HepG2 (cell line): Measurements from ENCODE around the gene ENG. TPM values are rescaled to one million over a fixed set of nuclear protein-coding genes. Genes with fewer than 3 reads are reported as not detected.

Experiments
- ADNP ChIP-seq: sonication (generic); formaldehyde crosslinking; IDR thresholded peaks from 2 replicates; pipeline ENCODE4 v1.4.0; 2020; ENCODE audit warnings: missing genetic modification reagents
- ATF7 ChIP-seq, 2 experiments: fragments of 450-650 bp in 1 of 2; sonication (generic) in 1 of 2; formaldehyde crosslinking in 1 of 2; IDR thresholded peaks; 2 replicates each; pipeline versions ENCODE4 v1.4.0 to v1.6.1; 2016 to 2020; ENCODE audit warnings: antibody characterized with exemption in 1 of 2, mild to moderate bottlenecking in 1 of 2, missing genetic modification reagents in 1 of 2
- CEBPB ChIP-seq: IDR thresholded peaks from 2 replicates; pipeline ENCODE4 v1.6.1; 2011; ENCODE audit warnings: low read depth, low read length, improper control_type of control experiment, borderline replicate concordance
- EED ChIP-seq: sonication (generic); formaldehyde crosslinking; IDR thresholded peaks from 2 replicates; pipeline ENCODE4 v1.5.0; 2020; ENCODE audit warnings: mild to moderate bottlenecking, missing genetic modification reagents
- FOXC1 ChIP-seq: sonication (generic); formaldehyde crosslinking; IDR thresholded peaks from 2 replicates; pipeline ENCODE4 v1.8.0; 2022; ENCODE audit warnings: mild to moderate bottlenecking, missing genetic modification reagents, borderline replicate concordance
- HNRNPH1 ChIP-seq: fragments of 200-400 bp; formaldehyde crosslinking; optimal IDR thresholded peaks from 2 replicates; pipeline ENCODE3; 2017; ENCODE audit warnings: mild to moderate bottlenecking, low read depth, low read length
- MEIS1 ChIP-seq: sonication (generic); formaldehyde crosslinking; IDR thresholded peaks from 2 replicates; pipeline ENCODE4 v1.9.0; 2021; ENCODE audit warnings: mild to moderate bottlenecking, missing genetic modification reagents, moderate library complexity, borderline replicate concordance
- NCOA5 ChIP-seq: sonication (generic); formaldehyde crosslinking; IDR thresholded peaks from 2 replicates; pipeline ENCODE4 v1.4.0; 2020; ENCODE audit warnings: missing genetic modification reagents
- NCOR1 ChIP-seq: fragments of 200-600 bp; sonication (generic); IDR thresholded peaks from 2 replicates; pipeline ENCODE4 v1.7.0; 2017; ENCODE audit warnings: antibody characterized with exemption, low read length, borderline replicate concordance
- SRSF1 ChIP-seq: fragments of 200-400 bp; formaldehyde crosslinking; optimal IDR thresholded peaks from 2 replicates; pipeline ENCODE3; 2017; ENCODE audit warnings: mild to moderate bottlenecking, low read depth, low read length, moderate library complexity
- ZNF138 ChIP-seq: sonication (generic); formaldehyde crosslinking; IDR thresholded peaks from 2 replicates; pipeline ENCODE4 v1.5.0; 2020; ENCODE audit warnings: mild to moderate bottlenecking, low read depth, missing genetic modification reagents
- ZNF205 ChIP-seq: IDR thresholded peaks from 2 replicates; pipeline ENCODE4 v1.6.1; 2018; ENCODE audit warnings: missing biosample characterization, missing genetic modification reagents
- ZNF207 ChIP-seq: fragments of 450-650 bp; IDR thresholded peaks from 2 replicates; pipeline ENCODE4 v1.6.1; 2016; ENCODE audit warnings: antibody characterized with exemption, borderline replicate concordance
- ZNF24 ChIP-seq: fragments of 450-650 bp; IDR thresholded peaks from 2 replicates; pipeline ENCODE4 v1.6.1; 2017; ENCODE audit warnings: antibody characterized with exemption, mild to moderate bottlenecking
- ZNF441 ChIP-seq: sonication (generic); formaldehyde crosslinking; IDR thresholded peaks from 2 replicates; pipeline ENCODE4 v1.7.0; 2021; ENCODE audit warnings: missing genetic modification reagents, borderline replicate concordance
- ZNF605 ChIP-seq: sonication (generic); formaldehyde crosslinking; IDR thresholded peaks from 2 replicates; pipeline ENCODE4 v1.8.0; 2022; ENCODE audit warnings: mild to moderate bottlenecking, missing genetic modification reagents
- ZNF607 ChIP-seq: sonication (generic); formaldehyde crosslinking; IDR thresholded peaks from 2 replicates; pipeline ENCODE4 v1.5.1; 2020; ENCODE audit warnings: missing genetic modification reagents, mild to moderate bottlenecking, borderline replicate concordance
- ZNF724P ChIP-seq: sonication (generic); formaldehyde crosslinking; IDR thresholded peaks from 2 replicates; pipeline ENCODE4 v1.8.0; 2022; ENCODE audit warnings: missing genetic modification reagents, borderline replicate concordance
- ZNF772 ChIP-seq: sonication (generic); formaldehyde crosslinking; IDR thresholded peaks from 2 replicates; pipeline ENCODE4 v1.5.0; 2020; ENCODE audit warnings: mild to moderate bottlenecking, missing genetic modification reagents
- ZNF891 ChIP-seq: sonication (generic); formaldehyde crosslinking; IDR thresholded peaks from 2 replicates; pipeline ENCODE4 v1.5.0; 2020; ENCODE audit warnings: mild to moderate bottlenecking, missing genetic modification reagents
- polyA plus RNA-seq, 8 experiments: library from polyadenylated mRNA; depleted of rRNA in 3 of 8; stranded (reverse) in 7 of 8; unstranded in 1 of 8; fragments of >200 nt; fragmentation: Illumina TruSeq in 4 of 8; extraction: Trizol in 4 of 8; gene quantifications; 2 replicates each; pipeline versions ENCODE4 v1.2.1 to v1.2.3, GENCODE V29; 2011 to 2016; ENCODE audit warnings: low read depth in 4 of 8, missing spikeins in 1 of 8, mixed read lengths in 1 of 8; ENCODE audit not compliant: insufficient read depth in 1 of 8
- total RNA-seq, 5 experiments: library from RNA; depleted of rRNA; stranded (reverse); fragments of >200 nt; fragmentation: Illumina TruSeq; extraction: Trizol; gene quantifications; 2 replicates each; pipeline ENCODE4 v1.2.3, GENCODE V29; 2016; ENCODE audit warnings: low read depth in 1 of 5
- TF ChIP-seq, protein P1 (sequence below): sonication (generic); formaldehyde crosslinking; conservative IDR thresholded peaks from 2 replicates; pipeline ENCODE4 v1.8.0; 2022; ENCODE audit warnings: missing genetic modification reagents
- TF ChIP-seq, protein P2 (sequence below): sonication (generic); formaldehyde crosslinking; IDR thresholded peaks from 2 replicates; pipeline ENCODE4 v1.4.0; 2020; ENCODE audit warnings: missing genetic modification reagents, borderline replicate concordance
- TF ChIP-seq, protein P3 (sequence below): sonication (generic); formaldehyde crosslinking; IDR thresholded peaks from 2 replicates; pipeline ENCODE4 v1.4.0; 2020; ENCODE audit warnings: mild to moderate bottlenecking, missing genetic modification reagents
- TF ChIP-seq, protein P4 (sequence below): sonication (generic); formaldehyde crosslinking; IDR thresholded peaks from 2 replicates; pipeline ENCODE4 v1.5.0; 2020; ENCODE audit warnings: missing genetic modification reagents, mild to moderate bottlenecking, borderline replicate concordance

The ENG gene
- total and polyA plus RNA-seq, 2 of the 13 experiments (the other 11 are each of a cell fraction or from before 2014, with no cell fraction given) = 0.02 to 1.1 TPM

DNA sequence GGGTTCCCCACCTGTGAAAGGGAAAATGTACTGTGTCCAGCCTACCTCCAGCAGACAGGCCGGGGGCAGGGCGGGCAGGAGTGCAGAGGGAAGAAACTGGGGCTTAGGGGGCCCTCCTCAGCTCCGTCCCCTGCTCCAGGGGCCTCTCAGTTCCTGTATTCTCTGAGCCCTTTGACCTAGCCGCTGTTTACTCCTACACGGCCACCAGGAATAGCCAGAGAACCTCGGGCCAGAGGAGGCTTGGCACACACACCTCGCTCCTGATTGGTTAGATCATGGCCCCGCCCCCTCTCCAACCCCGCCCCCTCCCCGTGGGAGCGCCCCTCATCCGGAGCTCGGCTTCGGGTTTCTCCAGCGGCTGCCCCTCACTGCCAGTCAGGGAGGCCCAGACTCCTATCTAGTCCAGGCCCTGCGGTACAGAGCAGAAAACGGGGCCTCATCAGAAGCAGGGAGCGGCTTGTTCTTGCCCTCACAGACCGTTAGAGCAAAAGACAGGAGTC, 42.8 kb upstream of the ENG start (continued):
- 0 out of 2 replicates have a peak, but pooled peaks have one; percentile 18 for TF ChIP-seq ZNF891 (CRISPR knock-in tag)
- TF ChIP-seq CEBPB = no peak
- TF ChIP-seq FOXC1 = no peak
- TF ChIP-seq, protein P1, sequence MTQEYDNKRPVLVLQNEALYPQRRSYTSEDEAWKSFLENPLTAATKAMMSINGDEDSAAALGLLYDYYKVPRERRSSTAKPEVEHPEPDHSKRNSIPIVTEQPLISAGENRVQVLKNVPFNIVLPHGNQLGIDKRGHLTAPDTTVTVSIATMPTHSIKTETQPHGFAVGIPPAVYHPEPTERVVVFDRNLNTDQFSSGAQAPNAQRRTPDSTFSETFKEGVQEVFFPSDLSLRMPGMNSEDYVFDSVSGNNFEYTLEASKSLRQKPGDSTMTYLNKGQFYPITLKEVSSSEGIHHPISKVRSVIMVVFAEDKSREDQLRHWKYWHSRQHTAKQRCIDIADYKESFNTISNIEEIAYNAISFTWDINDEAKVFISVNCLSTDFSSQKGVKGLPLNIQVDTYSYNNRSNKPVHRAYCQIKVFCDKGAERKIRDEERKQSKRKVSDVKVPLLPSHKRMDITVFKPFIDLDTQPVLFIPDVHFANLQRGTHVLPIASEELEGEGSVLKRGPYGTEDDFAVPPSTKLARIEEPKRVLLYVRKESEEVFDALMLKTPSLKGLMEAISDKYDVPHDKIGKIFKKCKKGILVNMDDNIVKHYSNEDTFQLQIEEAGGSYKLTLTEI (CRISPR knock-in tag) = no peak
- TF ChIP-seq, protein P2, sequence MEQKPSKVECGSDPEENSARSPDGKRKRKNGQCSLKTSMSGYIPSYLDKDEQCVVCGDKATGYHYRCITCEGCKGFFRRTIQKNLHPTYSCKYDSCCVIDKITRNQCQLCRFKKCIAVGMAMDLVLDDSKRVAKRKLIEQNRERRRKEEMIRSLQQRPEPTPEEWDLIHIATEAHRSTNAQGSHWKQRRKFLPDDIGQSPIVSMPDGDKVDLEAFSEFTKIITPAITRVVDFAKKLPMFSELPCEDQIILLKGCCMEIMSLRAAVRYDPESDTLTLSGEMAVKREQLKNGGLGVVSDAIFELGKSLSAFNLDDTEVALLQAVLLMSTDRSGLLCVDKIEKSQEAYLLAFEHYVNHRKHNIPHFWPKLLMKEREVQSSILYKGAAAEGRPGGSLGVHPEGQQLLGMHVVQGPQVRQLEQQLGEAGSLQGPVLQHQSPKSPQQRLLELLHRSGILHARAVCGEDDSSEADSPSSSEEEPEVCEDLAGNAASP (CRISPR knock-in tag) = peak; percentile 62
- no peak for TF ChIP-seq ZNF772 (CRISPR knock-in tag)
- no peak for TF ChIP-seq NCOR1
- no peak for TF ChIP-seq ZNF138 (CRISPR knock-in tag)
- no peak for TF ChIP-seq HNRNPH1
- no peak for TF ChIP-seq NCOA5 (CRISPR knock-in tag)
- TF ChIP-seq SRSF1 = no peak
- TF ChIP-seq MEIS1 (CRISPR knock-in tag) = no peak
- TF ChIP-seq, protein P3, sequence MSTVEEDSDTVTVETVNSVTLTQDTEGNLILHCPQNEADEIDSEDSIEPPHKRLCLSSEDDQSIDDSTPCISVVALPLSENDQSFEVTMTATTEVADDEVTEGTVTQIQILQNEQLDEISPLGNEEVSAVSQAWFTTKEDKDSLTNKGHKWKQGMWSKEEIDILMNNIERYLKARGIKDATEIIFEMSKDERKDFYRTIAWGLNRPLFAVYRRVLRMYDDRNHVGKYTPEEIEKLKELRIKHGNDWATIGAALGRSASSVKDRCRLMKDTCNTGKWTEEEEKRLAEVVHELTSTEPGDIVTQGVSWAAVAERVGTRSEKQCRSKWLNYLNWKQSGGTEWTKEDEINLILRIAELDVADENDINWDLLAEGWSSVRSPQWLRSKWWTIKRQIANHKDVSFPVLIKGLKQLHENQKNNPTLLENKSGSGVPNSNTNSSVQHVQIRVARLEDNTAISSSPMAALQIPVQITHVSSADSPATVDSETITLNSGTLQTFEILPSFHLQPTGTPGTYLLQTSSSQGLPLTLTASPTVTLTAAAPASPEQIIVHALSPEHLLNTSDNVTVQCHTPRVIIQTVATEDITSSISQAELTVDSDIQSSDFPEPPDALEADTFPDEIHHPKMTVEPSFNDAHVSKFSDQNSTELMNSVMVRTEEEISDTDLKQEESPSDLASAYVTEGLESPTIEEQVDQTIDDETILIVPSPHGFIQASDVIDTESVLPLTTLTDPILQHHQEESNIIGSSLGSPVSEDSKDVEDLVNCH (CRISPR knock-in tag) = no peak
- no peak for TF ChIP-seq ZNF207
- TF ChIP-seq, protein P4, sequence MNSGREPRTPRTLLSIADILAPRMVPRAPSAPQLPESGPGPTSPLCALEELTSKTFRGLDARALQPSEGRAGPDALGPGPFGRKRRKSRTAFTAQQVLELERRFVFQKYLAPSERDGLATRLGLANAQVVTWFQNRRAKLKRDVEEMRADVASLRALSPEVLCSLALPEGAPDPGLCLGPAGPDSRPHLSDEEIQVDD (CRISPR knock-in tag) = no peak
- TF ChIP-seq ZNF605 (CRISPR knock-in tag) = no peak
- no peak for TF ChIP-seq ATF7 (IDR thresholded peaks at IDR 0.05)
- no peak for TF ChIP-seq ATF7 (CRISPR knock-in tag; IDR thresholded peaks at IDR 0.05)
- peak; percentile 99 for TF ChIP-seq ZNF441 (CRISPR knock-in tag)
- TF ChIP-seq ZNF607 (CRISPR knock-in tag) = no peak
- 0 out of 2 replicates have a peak, but pooled peaks have one; percentile 47 for TF ChIP-seq ZNF205 (CRISPR knock-in tag)
- TF ChIP-seq ZNF724P (CRISPR knock-in tag) = no peak
- no peak for TF ChIP-seq EED
- TF ChIP-seq ZNF24 = no peak
- TF ChIP-seq ADNP (CRISPR knock-in tag) = no peak
